NCI-H2171 (cell line): ENCODE data around the gene LHX6.
A peak's percentile ranks its signal among the peaks of the same experiment; 100 is the strongest.

ENCODE experiments used
- DNase-seq: peaks from one replicate; lab custom pipeline; 2025; lab: John Stamatoyannopoulos, UW

The LHX6 gene

GRCh38 chr9:122190597-122191381 lies 38.0 kb downstream of the LHX6 start:
- DNase-seq, result no peak

DNA sequence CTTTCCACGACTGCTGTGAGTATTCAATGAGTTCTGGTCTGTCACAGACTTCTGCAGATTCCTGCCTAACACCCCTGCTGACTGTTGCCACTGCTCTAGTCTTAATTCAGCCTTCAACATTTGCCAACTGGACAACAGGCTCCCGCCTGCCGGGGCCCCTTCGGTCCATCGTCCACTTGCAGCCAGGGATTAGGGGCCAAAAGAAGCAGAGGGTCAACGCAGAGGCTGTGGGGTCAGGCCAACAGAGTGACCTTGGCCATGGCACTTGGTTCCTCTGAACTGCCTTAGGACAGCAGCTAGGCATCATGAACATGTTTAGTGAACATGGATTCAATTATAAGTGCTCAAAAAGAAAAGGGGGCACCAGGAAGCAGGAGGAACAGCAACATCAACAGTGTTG lies 40.4 kb downstream of the LHX6 start:
- DNase-seq, result no peak

DNA sequence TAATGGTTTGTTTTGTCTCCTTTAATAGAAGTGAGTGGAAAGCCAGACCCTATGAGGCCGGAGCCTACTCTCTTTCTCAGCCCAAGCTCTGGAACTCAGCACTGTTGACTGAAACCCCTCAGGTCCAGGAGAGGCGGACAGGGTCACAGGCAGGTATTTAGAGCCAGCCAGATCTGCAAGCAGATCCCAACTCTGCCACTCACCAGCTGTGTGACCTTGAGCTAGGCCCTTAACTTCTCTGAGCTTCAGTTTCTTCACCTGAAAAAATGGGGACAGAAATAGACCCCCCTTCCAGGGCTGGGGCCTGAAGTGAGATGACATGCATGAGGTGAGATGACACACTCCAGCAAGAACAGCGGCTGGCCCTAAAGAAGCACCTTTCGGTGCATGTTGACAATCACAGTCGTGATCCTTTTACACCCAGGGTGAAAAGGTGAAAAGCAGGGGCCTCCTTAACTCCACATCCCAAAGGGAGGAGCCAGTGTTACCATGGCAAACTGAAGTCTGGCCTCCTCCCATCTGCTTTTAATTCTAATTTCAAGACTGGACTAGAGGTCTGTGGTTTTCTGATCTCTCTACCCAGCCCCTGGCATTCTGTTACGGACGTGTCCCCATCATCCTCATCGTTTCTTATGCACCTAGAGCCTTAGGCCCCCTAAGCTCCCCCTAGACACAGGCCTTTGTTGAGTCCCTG lies 41.8 kb downstream of the LHX6 start:
- no peak for DNase-seq

GRCh38 chr9:122186301-122186700 lies 42.5 kb downstream of the LHX6 start:
- no peak for DNase-seq

GRCh38 chr9:122184551-122184950 lies 44.2 kb downstream of the LHX6 start:
- no peak for DNase-seq

DNA sequence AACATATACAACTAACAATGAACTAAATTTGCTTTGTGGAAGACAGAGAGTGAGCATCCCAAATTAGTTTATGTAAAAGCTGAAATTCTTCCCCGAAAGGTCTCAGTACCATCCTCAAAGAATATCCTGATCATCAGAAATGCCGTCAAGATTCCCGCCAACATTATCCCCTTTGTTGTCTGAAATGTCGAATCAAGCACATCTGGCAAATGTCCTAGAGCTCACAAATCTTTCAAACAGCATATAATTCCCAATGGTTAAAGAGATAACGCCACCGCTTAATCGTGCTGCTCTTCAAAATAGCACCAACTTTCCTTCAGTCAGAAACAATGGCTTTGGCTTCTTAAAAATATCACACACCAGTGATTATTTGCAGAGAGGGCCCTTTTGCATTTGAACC lies 45.3 kb downstream of the LHX6 start:
- no peak for DNase-seq

DNA sequence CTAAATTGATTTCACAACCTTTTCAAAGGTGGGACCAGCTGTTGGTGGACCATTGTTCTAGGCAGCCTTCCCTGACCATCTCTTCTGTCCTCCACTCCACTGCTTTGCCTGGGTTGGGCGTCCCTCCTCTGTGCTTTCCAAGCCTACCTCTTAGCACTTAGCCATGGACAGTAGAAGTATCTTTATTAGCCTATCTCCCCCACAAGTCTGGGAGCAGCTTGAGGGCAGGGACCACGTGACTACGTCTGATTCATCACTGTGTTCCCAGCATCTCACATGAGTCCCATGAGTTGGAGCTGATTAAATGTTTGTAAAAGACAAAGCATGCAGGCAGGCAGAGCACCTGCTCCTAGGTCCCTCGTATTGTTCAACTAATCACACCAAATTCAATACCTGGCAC lies 48.1 kb downstream of the LHX6 start:
- no peak for DNase-seq

DNA sequence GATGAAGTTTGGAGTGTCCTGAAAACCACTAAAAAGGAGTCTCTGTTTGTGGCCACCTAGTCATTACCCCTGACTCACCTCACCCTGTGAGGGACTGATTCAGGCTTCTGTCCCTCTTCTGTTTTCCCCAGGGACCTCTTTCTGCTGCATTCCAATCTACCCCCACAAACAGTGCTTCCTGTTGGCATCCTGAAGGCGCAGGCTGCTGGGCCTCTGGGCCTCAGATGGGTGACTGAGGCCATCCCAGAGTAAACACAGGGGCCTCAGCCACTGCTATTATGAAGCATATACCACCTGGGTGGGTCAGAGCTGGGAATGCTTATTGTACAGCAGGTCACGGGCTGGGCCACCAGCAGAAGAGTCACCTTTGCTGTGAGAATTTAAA lies 49.1 kb downstream of the LHX6 start:
- no peak for DNase-seq

DNA sequence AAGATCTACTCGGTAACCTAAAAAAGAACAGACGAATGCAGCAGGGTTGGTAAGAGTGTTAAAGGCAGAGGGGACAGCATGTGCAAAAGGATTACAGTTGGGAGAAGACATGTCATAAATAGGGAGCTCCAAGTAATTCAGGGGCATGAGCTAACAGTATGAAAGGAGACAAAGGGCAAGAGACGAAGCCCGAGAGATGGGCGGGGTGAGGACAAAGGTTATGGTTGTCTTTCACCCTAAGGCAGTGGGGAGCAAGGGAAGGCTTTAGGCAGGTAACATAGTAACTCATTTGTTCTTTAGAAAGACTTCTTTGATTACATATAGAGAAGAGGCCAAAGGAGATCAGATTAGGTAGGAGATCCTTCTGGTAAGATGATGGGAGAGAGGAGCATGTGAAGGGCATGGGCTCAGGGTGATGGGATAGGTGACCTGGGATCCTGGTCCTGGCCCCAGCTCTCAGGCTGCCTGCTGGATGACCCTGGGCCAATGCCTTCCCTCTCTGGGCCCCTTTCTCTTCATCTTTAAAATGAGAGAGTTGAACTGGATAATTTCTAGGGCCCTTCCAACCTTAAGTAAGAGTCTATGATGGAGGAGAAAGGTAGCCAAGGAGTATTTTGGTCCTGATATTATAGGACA lies 49.6 kb downstream of the LHX6 start:
- no peak for DNase-seq

GRCh38 chr9:122176916-122177315 lies 51.8 kb downstream of the LHX6 start:
- no peak for DNase-seq

DNA sequence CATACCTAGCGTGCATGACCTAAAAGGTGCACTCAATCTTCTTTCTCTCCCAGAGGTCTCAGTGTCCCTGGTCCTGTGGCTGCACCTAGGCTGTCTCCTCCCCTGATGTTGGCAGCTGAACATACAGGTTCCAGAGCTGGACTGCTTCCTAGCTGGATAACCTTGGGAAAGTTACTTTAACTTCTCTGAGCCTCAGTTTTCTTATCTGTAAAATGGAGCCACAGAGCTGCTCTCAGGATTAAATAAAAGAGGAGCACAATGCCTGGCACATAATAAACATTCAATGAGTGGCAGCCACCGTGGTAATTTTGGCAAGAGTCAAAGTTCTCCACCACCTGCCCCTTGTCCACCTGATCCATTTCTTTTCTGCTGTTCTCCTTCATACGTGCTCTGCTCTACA lies 55.1 kb downstream of the LHX6 start:
- no peak for DNase-seq

DNA sequence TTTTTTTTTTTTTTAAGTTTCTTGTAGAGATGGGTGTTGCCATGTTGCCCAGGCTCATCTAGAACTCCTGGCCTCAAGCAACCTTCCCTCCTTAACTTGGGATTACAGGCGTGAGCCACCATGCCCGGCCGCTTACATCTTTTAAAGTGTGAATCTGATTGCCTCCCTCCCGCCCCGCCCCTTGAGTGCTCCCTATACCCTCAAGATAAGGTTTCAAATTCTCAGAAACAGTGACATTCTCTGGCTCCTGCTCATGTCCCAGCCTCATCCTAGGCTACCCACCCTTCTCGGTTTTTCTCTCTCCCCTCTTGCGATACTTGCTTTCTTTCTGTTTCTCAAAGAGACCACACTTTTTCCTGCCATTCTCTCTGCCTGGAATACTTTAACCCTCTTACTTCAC lies 56.6 kb downstream of the LHX6 start:
- DNase-seq, result no peak

DNA sequence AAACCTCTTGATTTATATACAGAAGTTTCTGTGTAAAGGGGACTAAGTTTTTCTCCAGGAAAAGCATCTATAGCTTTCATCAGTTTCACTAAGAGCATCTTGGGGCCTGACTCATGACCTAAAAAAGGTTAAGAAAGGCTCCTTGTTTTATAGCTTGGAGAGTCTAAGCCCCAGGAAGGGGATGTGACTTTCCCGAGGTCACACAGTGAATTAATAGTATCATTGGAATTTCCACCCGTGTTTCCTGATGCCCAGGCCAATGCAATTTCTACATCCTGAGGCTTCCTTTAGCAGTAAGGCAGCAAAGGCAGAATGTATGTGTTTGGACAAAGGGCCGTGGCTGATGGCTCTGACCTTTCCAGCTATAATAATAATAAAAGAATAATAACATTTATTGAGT lies 60.4 kb downstream of the LHX6 start:
- no peak for DNase-seq

DNA sequence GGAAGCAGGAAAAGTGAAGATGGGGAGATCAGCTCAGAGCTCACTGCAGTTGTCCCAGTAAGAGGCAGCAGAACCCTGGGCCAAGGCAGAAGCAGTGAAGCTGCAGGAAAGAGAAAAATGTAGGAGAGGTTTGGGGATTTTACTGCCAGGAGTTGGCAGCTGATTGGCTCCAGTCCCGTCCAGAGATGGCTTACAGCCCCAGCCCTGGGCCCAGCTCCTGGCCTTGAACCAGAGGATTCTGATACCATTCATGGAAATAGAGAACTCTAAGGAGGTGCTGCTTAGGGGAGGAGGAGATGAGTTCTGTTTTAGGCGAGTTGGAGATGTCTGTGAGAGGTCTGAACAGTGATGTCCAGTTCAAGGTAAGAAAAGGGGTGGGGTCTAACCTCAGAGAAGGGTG lies 64.5 kb downstream of the LHX6 start:
- DNase-seq, result no peak

DNA sequence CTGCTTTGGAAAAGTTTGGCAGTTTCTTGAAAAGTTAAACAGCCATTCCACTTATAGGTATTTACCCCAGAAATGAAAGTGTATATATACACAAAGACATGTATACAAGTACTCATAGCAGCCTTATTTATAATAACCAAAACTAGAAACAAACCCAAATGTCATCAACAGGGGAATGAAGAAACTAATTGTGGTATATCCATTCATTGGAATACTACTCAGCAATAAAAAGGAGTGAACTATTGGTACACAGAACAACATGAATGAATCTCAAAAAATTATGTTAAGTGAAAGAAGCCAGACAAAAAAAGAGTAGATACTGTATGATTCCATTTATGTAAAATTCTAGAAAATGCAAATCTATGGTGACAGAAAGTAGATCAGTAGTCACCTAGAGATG lies 66.3 kb downstream of the LHX6 start:
- no peak for DNase-seq

GRCh38 chr9:122159925-122160246 lies 68.9 kb downstream of the LHX6 start:
- DNase-seq, result no peak

GRCh38 chr9:122159026-122159924 lies 69.5 kb downstream of the LHX6 start, which contains the start of the genes MORN5 and NDUFA8:
Gene MORN5, plus strand, starts transcription at chr9:122159908. Its CDS starts 65 bp downstream, at chr9:122159973.
Gene NDUFA8, minus strand, starts transcription at chr9:122159779. Its CDS starts 102 bp downstream, at chr9:122159677.
- DNase-seq, result peak; percentile 93

DNA sequence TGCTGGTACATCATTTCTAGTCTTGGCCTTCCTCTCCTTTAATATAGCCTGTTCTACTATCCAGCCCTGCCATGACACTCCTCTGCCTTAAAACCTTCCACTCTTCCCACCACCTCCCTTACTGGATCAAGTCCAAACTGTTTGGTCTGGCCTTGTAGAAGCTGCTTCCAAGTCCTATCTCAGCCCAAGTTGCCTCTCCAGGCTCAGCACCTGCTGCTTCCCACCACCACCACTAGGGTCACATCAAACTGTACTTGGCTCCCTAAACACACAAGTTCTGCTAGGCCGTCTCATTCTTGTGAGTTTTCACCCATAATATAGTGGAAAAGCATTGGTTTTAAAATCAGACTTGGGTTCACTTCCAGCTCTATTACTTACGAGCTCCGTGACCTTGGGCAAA lies 70.6 kb downstream of the LHX6 start:
- DNase-seq, result no peak

GRCh38 chr9:122155796-122156195 lies 73.0 kb downstream of the LHX6 start:
- DNase-seq, result no peak
